ENCODE results near the gene UBAP1L. TPM values are rescaled to one million over a fixed set of nuclear protein-coding genes. Genes with fewer than 3 reads are reported as not detected.

Gene UBAP1L
- 0.43 and 0.63 TPM in 2 replicates for total RNA-seq (2014; rRNA removed; shearing (Covaris generic))
- polyA plus RNA-seq (2016; fragmentation: Nextera tagmentation; extraction: Ambion mirVana) = 0.38 and 0.89 TPM in 2 replicates

DNA sequence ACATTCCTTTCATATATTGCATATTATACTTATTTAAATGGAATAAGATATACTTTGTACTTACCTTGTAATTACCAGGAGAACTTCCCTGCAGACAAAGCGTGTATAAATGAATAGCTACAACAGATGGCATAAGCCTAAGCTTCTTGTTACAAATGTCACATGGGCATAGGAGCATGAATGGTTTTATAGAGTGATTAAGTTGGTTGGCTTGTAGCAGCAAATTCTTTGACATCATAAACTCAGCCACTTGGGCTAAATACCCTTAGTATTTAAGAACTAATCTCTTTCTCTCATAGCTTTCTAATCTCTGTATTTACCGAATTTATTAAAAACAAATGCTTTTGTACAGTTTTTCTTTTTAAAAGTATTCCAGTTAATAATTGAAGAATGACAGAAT, at the start of gene UBAP1L:
UBAP1L (minus strand) TSS at position 115 of the 400 bp plus-strand sequence. CDS start 8,985 bp downstream, outside the sequence.
- Histone ChIP-seq H3F3A (ENCODE audit: insufficient read depth) (peaks cover 16% of the 10 kb centered on the region), H3K9me2 (ENCODE audit: insufficient read depth) (no peaks in the 10 kb centered on the region), H3K79me2 (ENCODE audit: insufficient read depth) (no peaks in the 10 kb centered on the region), H3K4me2 (ENCODE audit: unreplicated experiment) (no peak within 1 kb of the TSS), H3K9ac (0 out of 2 replicates have a peak within 1 kb of the TSS, but pooled peaks have one; percentile 5), H3K4me3 (no peak within 1 kb of the TSS), H3K36me3 (ENCODE audit: low read depth) (peaks cover 47% of the 10 kb centered on the region), H4K20me1 (ENCODE audit: insufficient read depth) (no peaks in the 10 kb centered on the region), H2AFZ (no peak within 1 kb of the TSS), H3K27me3 (replicated peaks; ENCODE audit: insufficient read depth) (no peaks in the 10 kb centered on the region), H3K27ac (no peak within 1 kb of the TSS), H3K9me3 (ENCODE audit: low read depth) (no peaks in the 10 kb centered on the region), H3K4me1 (ENCODE audit: insufficient read depth) (no peaks in the 10 kb centered on the region)
- peak; percentile 5 for DNase-seq
- 66 to 74% methylated on average over 2 of the region's 2 CpGs for WGBS, 2 experiments (ENCODE audit: low coverage in 1 of 2, low lambda C conversion rate in 2 of 2, missing lambda C conversion rate in 2 of 2)
- in situ Hi-C loops (cut with MboI) = no loop called here
- TF ChIP-seq EZH2phosphoT487 (IDR thresholded peaks at IDR 0.05; ENCODE audit: insufficient read depth, low read depth) (no peak), EZH2 (IDR thresholded peaks at IDR 0.05; ENCODE audit: insufficient read depth, poor library complexity, severe bottlenecking) (no peak)

- Histone ChIP-seq H3K36me3 (ENCODE audit: low read depth) (peaks cover 55% of the 10 kb centered on the region), H3K27ac (no peak overlapping the region), H2AFZ (no peak overlapping the region), H4K20me1 (ENCODE audit: insufficient read depth) (peaks cover 6% of the 10 kb centered on the region; the same call in 1 of the 2 replicates), H3F3A (ENCODE audit: insufficient read depth) (0 out of 2 replicates have a peak, but pooled peaks cover 6% of the 10 kb centered on the region), H3K27me3 (replicated peaks; ENCODE audit: insufficient read depth) (no peaks in the 10 kb centered on the region), H3K4me1 (ENCODE audit: insufficient read depth) (0 out of 2 replicates have a peak, but pooled peaks cover 3% of the 10 kb centered on the region), H3K9me3 (ENCODE audit: low read depth) (no peaks in the 10 kb centered on the region), H3K4me3 (no peak overlapping the region), H3K4me2 (ENCODE audit: unreplicated experiment) (no peak overlapping the region), H3K79me2 (ENCODE audit: insufficient read depth) (peaks cover 79% of the 10 kb centered on the region), H3K9ac (no peak overlapping the region), H3K9me2 (ENCODE audit: insufficient read depth) (no peaks in the 10 kb centered on the region)
- no peak for TF ChIP-seq EZH2phosphoT487 (IDR thresholded peaks at IDR 0.05; ENCODE audit: insufficient read depth, low read depth)
- TF ChIP-seq EZH2 (IDR thresholded peaks at IDR 0.05; ENCODE audit: insufficient read depth, poor library complexity, severe bottlenecking) = no peak
- in situ Hi-C loops (cut with MboI) = no loop called here
- no peak for DNase-seq
- WGBS, 2 experiments (ENCODE audit: low coverage in 1 of 2, low lambda C conversion rate in 2 of 2, missing lambda C conversion rate in 2 of 2) = 98 to 100% methylated on average over 1 of the region's 1 CpG
Observed at GRCh38 chr15:65164139-65164538, 49.1 kb upstream of the UBAP1L start.

GRCh38 chr15:65163041-65163440, 48.0 kb upstream of the UBAP1L start:
- Histone ChIP-seq H3K27ac (no peak overlapping the region), H3K4me1 (ENCODE audit: insufficient read depth) (0 out of 2 replicates have a peak, but pooled peaks cover 3% of the 10 kb centered on the region), H3K79me2 (ENCODE audit: insufficient read depth) (peaks cover 86% of the 10 kb centered on the region), H3K9me2 (ENCODE audit: insufficient read depth) (no peaks in the 10 kb centered on the region), H4K20me1 (ENCODE audit: insufficient read depth) (peaks cover 6% of the 10 kb centered on the region; the same call in 1 of the 2 replicates), H3F3A (ENCODE audit: insufficient read depth) (0 out of 2 replicates have a peak, but pooled peaks cover 6% of the 10 kb centered on the region), H3K9ac (no peak overlapping the region), H3K9me3 (ENCODE audit: low read depth) (no peaks in the 10 kb centered on the region), H2AFZ (no peak overlapping the region), H3K36me3 (ENCODE audit: low read depth) (peaks cover 66% of the 10 kb centered on the region), H3K4me3 (no peak overlapping the region), H3K27me3 (replicated peaks; ENCODE audit: insufficient read depth) (no peaks in the 10 kb centered on the region), H3K4me2 (ENCODE audit: unreplicated experiment) (no peak overlapping the region)
- in situ Hi-C loops (cut with MboI) = no loop called here
- WGBS, 2 experiments (ENCODE audit: low coverage in 1 of 2, low lambda C conversion rate in 2 of 2, missing lambda C conversion rate in 2 of 2) = 70 to 76% methylated on average over 4 of the region's 4 CpGs
- TF ChIP-seq EZH2phosphoT487 (IDR thresholded peaks at IDR 0.05; ENCODE audit: insufficient read depth, low read depth) (no peak), EZH2 (IDR thresholded peaks at IDR 0.05; ENCODE audit: insufficient read depth, poor library complexity, severe bottlenecking) (no peak)
- peak; percentile 46 for DNase-seq

DNA sequence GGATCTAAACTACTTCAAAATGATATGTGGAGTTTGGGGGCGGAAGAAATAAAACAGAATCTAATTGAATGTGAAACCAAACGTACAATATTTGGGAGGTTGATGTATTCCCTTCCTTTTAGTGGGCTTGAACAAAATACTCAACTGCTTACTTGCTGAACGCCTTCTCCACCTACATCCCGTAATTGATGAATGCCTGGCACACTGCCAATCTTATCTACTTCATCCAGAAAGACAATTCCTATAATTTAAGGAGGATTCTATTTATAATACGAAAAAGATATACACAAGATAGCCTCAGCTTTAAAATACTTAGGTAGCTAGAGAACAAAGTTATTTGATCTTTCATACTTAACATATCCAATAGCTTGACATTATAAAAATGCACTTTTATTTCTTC, 41.7 kb upstream of the UBAP1L start:
- peaks cover 17% of the 10 kb centered on the region; the same call in 1 of the 2 replicates for H3F3A ChIP-seq (ENCODE audit: insufficient read depth)
- peaks cover 44% of the 10 kb centered on the region for H3K79me2 ChIP-seq (ENCODE audit: insufficient read depth)
- no peaks in the 10 kb centered on the region for H3K4me1 ChIP-seq (ENCODE audit: insufficient read depth)
- no peaks in the 10 kb centered on the region; the same call in 1 of the 2 replicates for H4K20me1 ChIP-seq (ENCODE audit: insufficient read depth)
- H3K4me3 ChIP-seq = no peak overlapping the region
- no peaks in the 10 kb centered on the region for H3K27me3 ChIP-seq (replicated peaks; ENCODE audit: insufficient read depth)
- no peak overlapping the region for H2AFZ ChIP-seq
- no peak overlapping the region for H3K27ac ChIP-seq
- no peak for TF ChIP-seq EZH2 (IDR thresholded peaks at IDR 0.05; ENCODE audit: insufficient read depth, poor library complexity, severe bottlenecking)
- TF ChIP-seq EZH2phosphoT487 (IDR thresholded peaks at IDR 0.05; ENCODE audit: insufficient read depth, low read depth) = no peak
- no peak for DNase-seq
- H3K9me2 ChIP-seq (ENCODE audit: insufficient read depth) = no peaks in the 10 kb centered on the region
- no peak overlapping the region for H3K9ac ChIP-seq
- WGBS, 2 experiments (ENCODE audit: low coverage in 1 of 2, low lambda C conversion rate in 2 of 2, missing lambda C conversion rate in 2 of 2) = 67% methylated on average over 5 of the region's 5 CpGs
- in situ Hi-C loops (cut with MboI) = no loop called here
- H3K4me2 ChIP-seq (ENCODE audit: unreplicated experiment) = no peak overlapping the region
- H3K9me3 ChIP-seq (ENCODE audit: low read depth) = no peaks in the 10 kb centered on the region
- H3K36me3 ChIP-seq (ENCODE audit: low read depth) = peaks cover 83% of the 10 kb centered on the region
